ENCODE data around the gene CYP3A5.
A peak's percentile ranks its signal among the peaks of the same experiment; 100 is the strongest.
"Not testable (repeated sequence)": the region's sequence is repeated elsewhere in the genome, so short reads cannot be mapped to it uniquely, and the experiment has no call there.

Gene CYP3A5

GRCh38 chr7:99709838-99710578, 30.2 kb upstream of the CYP3A5 start:
- H3K4me3 ChIP-seq (ENCODE audit: low read depth, low read length) = no peak overlapping the region
- no peak for DNase-seq (ENCODE audit: low read depth)
- no peak for TF ChIP-seq CTCF (IDR thresholded peaks at IDR 0.05; ENCODE audit: control insufficient read depth, extremely low read depth, insufficient read depth)

GRCh38 chr7:99709260-99709659, 29.5 kb upstream of the CYP3A5 start:
- no peak for TF ChIP-seq CTCF (IDR thresholded peaks at IDR 0.05; ENCODE audit: control insufficient read depth, extremely low read depth, insufficient read depth)
- no peak for DNase-seq (ENCODE audit: low read depth)
- H3K4me3 ChIP-seq (ENCODE audit: low read depth, low read length) = no peak overlapping the region

- H3K4me3 ChIP-seq (ENCODE audit: low read depth, low read length) = no peak overlapping the region
- DNase-seq (ENCODE audit: low read depth) = no peak
- TF ChIP-seq CTCF (IDR thresholded peaks at IDR 0.05; ENCODE audit: control insufficient read depth, extremely low read depth, insufficient read depth) = no peak
These were observed 27.3 kb upstream of the CYP3A5 start for GRCh38 chr7:99707096-99707495.

- H3K4me3 ChIP-seq (ENCODE audit: low read depth, low read length) = no peak overlapping the region
- DNase-seq (ENCODE audit: low read depth) = no peak
- no peak for TF ChIP-seq CTCF (IDR thresholded peaks at IDR 0.05; ENCODE audit: control insufficient read depth, extremely low read depth, insufficient read depth)
These were observed 20.1 kb upstream of the CYP3A5 start for GRCh38 chr7:99699946-99700345.

- H3K4me3 ChIP-seq (ENCODE audit: low read depth, low read length) = not testable (repeated sequence)
- DNase-seq (ENCODE audit: low read depth) = peak; percentile 10
These were observed 19.3 kb upstream of the CYP3A5 start for GRCh38 chr7:99698867-99699730.

GRCh38 chr7:99694912-99695304, 15.1 kb upstream of the CYP3A5 start:
- H3K4me3 ChIP-seq (ENCODE audit: low read depth, low read length) = no peak overlapping the region
- DNase-seq (ENCODE audit: low read depth) = no peak
- TF ChIP-seq CTCF (IDR thresholded peaks at IDR 0.05; ENCODE audit: control insufficient read depth, extremely low read depth, insufficient read depth) = no peak

- TF ChIP-seq CTCF (IDR thresholded peaks at IDR 0.05; ENCODE audit: control insufficient read depth, extremely low read depth, insufficient read depth) = no peak
- no peak for DNase-seq (ENCODE audit: low read depth)
- H3K4me3 ChIP-seq (ENCODE audit: low read depth, low read length) = no peak overlapping the region
These were observed 14.6 kb upstream of the CYP3A5 start for GRCh38 chr7:99694201-99694911.

Measured in LNCaP clone FGC (cell line).